COLO668 (cell line): Measurements from ENCODE around the gene NKAIN4.

Source experiments
- DNase-seq: peaks from one replicate; lab custom pipeline; 2025; ENCODE audit not compliant: unreplicated experiment; lab: John Stamatoyannopoulos, UW

NKAIN4 gene

DNA sequence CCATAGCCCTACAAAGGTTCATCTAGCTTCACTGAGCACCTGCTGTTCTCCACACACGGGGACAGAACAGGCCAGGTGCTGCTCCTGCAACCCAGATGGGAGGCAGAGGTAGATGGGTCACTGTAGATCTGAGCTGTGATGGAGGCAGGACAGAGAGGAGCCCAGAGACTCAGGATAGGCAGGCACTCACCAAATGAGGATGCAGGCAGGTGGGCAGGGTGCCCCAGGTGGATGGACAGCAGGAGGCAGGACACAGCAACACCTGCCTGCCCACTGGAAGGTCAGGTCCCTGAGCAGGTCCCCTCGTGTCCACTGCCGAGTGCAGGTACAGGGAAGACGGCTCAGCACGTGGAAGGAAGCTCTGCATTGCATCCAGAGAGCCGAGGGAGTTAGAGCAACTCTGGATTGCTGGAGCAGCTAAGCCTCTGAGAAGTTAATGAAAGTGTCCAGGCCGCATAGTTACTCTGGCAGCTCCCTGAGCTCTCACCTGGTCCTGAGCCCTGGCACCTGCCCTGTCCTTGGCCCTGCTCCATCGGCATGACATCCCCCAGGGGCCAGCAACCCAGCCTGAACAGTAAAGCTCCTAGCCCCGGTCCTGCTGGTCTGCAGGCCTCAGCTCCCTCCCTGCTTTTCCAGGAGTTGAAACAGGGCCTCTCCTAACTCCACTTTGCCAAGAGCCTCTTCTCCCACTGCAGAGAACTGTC is 33.4 kb downstream of the NKAIN4 start:
- peak; percentile 32 for DNase-seq

DNA sequence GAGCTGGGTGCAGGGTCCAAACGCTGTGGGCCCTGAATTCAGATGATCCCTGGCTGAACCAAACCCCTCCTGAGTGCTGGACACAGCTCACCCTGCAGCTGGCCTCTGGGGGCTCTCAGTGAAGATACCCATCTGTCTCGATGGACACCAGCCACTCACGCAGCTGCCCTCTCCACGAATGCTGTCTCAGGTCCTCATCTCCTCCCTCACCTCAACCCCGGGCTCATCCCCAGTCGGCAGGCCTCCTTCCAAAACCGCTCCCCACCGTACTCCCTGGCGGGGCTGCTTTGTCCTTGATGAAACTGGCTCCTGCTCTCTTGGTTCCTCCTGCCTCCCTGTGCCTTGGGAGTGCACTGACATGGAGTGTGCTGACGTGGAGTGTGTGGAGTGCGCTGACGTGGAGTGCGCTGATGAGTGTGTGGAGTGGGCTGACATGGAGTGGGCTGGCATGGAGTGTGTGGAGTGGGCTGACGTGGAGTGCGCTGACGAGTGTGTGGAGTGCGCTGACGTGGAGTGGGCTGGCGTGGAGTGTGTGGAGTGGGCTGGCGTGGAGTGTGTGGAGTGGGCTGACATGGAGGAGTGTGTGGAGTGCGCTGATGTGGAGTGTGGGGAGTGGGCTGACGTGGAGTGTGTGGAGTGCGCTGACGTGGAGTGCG is 34.3 kb downstream of the NKAIN4 start:
- no peak for DNase-seq

DNA sequence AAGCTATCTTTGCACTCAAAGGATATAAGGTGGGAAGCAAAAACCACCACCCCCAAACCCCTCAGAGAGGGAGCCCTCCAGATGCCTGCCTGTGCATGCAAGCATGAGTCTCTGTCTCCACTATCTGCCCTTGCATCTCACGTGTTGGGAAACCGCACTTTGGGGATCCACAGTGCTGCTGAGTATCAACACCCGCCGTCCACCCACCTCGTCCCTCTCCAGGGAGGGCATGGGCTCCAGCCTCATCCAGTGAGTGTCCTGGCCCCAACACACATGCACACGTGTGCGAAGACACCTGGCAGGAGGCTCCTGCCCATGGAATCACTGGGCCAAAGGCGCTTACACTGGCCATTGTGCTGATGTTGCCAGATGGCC is 34.8 kb downstream of the NKAIN4 start:
- no peak for DNase-seq

DNA sequence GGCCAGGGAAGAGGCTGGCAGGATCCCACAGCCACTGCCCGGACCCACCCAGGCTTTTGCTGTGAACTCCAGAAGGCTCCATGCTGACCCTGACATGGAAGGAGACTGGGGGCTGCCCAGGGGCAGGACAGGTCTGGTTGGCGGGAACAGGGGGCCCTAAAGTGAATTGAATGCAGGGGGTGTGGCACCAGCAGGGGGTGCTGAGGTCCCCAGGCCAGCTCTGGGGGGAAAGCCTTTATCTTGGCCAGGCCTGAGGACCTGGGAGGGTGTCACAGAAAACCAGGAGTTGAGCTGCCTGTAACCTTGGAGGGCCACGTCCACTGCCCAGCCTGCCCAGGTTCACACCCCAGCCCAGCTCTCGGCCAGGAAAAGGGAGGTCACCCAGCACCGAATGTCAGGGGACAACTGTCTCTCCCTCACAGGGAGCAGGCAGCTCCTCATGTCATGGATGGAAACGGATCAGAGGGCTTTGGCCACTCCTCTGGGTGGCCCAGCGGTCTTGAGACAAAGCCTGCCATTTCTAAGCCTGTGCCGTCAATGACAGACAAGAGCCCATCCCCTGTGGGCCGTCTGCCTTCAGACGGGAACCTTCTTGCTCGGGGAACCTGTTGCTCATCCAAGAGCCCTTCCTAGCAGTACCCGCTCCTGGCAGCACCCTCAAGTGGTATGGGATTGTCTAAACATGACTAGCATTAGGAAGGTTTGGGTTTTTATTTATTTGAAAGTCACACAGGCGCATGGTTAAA is 35.4 kb downstream of the NKAIN4 start:
- DNase-seq: no peak

DNA sequence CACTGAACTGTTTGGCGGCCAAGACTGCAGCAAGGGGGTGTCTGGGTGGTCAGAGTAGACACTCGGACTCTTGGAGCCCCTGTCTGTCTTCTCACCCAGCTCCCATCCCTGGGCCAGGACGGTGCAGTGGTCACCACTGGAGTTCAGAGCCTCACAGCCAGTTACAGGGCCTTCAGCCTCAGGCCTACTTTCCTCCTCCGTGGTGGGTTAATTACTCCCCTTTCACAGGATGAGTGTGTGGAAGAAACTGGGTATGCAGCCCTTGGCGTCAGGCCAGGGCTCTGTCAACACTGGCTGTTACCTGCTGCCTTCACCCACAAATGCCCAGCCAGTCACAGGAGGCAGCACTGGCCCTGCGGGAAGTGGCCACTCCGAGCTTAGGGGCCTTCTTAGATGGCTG is 36.6 kb downstream of the NKAIN4 start:
- DNase-seq: peak; percentile 82

DNA sequence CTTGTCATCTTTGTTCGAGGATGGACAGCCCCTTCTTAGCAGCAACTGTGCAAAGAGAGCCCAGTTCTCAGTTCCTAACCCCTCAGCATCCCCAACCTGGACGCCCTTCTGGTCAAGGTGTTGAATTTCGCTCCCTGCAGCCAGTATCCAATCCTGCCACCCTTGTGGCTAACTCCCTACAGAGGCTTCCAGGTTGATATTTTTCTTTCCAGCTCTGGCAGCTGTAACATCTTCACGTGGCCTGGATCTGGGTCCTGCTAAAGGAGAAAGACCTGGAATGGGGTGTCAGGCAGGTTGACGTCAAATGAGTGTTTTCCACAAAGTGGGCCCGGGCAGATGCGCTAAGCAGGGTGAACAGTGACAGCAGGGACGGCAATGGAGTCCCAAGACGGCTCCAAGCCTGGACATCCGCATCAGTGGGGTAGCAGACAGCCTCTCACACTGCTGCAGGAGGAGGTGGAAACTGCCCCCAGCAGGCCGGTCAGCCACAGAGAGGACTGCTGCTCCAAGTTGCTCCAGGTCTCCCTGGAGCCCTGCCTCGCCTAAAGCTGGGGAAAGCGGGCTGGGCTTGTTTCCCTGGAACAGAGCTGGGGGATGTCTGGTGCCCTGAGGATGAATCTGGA is 37.3 kb downstream of the NKAIN4 start:
- peak; percentile 50 for DNase-seq

DNA sequence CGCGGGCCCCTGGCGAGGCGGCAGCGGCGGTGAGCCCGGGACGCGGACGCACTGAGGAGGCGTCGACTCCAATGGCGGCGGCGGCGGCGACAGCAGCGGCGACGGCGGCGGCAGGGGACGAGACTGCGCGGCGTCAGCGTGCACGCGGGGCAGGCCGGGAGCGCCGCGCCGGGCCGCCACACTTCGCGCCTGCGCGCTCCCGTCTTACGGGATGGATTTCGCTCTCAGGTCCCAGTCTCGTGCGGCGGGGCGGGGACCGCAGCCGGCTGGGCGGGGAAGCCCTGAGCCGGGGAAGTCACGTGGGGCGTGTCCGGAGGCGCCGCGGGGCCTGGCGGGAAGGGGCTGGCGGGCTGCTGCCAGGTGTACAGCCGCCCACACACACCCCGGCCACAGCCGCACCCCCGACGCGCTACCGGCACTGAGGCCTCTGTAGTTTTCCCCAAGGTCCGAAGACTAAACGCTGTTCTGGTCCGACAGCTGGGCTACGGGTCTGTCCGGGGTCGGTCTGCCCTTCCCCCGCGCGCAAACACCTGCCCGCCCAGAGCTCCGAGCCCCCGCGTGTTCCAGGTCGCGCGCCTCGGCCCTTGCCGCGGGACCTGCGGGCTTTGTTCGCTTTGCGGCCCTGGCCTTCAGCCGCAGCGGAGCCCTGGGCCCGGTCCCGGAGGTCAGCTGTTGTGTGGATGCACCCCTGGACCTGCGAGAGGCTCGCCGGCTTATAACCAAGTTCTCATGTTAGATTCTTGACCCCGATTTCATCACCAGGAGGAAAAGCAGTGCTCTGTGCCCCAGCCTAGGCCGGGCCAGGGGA is 38.0 kb downstream of the NKAIN4 start, which contains the start of gene YTHDF1:
Gene YTHDF1 (minus strand): TSS at position 91 of the 808 bp plus-strand sequence. CDS start 239 bp downstream, outside the sequence.
- peak; percentile 99 for DNase-seq

DNA sequence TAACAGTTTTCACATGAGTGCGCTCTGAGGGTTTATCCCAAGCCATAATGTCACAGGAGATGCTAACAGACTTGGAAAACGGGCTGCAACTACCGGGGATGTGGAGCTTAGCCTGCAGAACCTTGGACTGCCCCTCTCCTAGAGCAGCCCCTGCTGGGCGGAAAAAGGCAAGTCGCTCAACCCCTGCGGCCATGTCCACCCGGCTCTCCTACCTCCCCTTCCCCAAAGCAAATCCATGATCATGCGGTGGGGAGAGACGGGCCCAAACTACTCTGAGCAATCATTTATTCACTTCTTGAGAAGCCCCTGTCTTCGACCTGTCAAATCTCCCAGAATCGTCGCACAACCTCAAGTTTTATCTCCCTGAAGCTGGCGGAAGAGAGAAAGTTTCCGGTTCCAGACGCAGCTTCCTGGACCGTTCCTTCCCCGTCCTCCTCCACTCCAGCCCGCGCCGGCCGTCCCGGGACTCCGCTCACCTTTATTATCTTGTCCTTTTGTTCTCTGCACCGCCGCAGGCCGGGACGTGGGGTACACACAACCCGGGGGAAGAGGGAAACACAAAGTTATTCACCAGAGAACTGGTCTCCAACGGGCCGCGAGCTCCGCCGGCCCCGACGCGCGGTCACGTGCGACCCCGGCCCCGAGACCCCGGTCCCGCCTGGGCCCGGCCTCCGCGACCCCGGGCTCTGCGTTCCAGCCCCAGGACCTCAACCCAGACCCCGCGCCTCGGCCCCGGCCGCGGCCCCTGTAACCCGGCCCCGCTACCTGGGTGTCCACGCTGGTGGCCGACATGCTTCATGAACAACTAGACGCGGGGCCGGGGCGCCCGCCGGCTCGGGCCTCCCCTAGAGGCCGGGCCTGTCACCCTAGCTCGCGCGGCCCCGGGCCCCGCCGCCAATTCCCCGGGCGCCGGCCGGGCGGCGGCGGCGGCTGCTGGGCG is 38.9 kb downstream of the NKAIN4 start:
- DNase-seq: peak; percentile 56

DNA sequence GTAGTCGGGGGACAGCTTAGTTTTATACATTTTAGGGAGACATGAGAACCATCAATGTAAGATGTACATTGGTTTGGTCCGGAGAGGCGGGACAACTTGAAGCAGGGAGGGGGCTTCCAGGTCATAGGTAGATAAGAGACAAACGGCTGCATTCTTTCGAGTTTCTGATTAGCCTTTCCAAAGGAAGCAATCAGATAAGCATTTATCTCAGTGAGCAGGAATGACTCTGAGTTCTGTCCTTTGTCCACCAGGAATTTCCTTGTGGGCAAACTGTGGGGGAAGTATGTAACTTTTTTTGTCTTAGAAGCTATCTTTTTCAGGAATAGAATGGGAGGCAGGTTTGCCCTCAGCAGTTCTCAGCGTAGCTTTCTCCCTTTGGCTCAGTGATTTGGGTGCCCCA is 39.7 kb downstream of the NKAIN4 start:
- DNase-seq: no peak

DNA sequence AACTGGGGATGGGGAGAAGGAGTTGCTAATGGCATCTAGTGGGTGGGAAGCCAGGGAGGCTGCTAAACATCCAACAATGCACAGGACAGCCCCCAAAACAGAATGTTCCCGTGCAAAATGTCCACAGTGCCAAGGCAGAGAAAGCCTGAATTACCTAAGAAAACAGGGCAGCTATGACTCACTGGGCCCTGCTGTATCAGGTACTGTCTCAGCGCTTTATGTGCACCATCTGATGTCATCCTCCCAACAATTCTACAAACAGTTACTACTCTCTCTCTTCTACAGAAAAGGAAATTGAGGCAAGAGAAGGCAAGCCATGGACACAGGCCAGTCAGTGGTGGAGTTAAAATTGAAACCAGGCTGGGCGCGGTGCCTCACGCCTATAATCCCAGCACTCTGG is 41.5 kb downstream of the NKAIN4 start:
- no peak for DNase-seq

DNA sequence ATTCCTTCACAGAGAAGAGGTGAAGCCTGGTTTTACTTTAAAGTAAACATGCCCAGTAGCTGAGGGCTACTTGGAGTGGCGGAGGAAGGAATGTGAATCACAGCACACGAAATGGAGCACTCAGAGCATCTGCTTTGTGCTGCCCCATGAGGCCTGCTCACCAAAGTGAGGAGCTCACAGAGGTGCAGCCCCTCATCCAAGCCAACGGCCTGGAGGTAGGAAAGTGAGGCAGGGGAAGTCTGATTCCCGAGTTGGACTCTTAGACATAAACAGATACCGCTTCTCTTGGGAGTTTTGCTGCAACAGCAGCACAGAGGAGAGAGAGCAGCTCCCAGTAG is 41.9 kb downstream of the NKAIN4 start:
- DNase-seq: no peak

DNA sequence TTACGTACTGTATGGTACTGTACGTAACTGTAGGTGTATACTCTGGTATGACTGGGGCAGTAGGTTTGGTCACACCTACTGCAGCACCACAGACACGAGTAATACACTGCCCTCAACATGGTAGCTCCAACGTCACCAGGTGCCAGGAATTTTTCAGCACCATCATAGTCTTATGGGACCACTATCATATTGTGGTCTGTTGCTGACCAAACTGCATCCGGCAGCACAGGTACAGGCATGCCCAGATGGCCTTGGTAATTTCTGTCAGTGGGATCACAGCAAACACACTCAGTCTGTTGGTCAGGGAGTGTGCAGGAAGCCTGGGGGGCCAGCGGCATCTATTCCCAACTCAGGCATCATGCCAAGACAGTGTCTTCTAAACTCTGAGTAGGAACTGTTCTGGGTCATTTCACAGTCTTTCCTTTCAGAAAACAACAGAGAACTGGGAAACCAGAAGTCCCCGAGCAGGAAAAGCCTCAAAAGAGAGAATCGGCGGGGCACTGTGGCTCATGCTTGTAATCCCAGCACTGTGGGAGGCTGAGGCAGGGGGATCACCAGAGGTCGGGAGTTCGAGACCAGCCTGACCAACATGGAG is 44.2 kb downstream of the NKAIN4 start:
- DNase-seq: no peak

DNA sequence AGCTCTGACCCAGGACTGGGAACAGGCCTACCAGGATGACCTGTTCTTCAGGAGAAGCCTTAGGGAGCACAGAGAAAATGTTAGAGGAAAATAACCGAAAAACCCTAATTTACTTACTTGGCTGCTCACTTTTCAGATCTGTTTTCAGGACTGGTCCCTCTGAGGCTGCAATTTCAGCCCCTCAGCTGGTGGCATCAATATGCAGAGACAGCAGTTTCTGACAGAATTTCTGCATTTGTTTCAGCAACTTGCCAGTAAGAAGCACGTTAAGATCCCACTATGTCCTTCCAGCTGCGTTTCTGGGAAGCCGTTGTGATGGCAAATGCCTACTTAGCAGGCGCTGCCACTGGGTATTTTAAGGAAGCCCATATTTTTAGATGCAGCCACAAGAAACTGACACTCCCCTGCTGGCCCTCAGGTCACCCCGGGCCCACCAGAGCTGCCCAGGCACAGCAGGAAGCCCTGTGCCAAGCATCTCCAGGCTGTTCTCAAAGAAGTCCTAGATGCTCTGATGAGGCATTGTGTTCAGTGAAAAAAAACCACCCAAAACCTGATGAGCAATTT is 45.8 kb downstream of the NKAIN4 start:
- no peak for DNase-seq

DNA sequence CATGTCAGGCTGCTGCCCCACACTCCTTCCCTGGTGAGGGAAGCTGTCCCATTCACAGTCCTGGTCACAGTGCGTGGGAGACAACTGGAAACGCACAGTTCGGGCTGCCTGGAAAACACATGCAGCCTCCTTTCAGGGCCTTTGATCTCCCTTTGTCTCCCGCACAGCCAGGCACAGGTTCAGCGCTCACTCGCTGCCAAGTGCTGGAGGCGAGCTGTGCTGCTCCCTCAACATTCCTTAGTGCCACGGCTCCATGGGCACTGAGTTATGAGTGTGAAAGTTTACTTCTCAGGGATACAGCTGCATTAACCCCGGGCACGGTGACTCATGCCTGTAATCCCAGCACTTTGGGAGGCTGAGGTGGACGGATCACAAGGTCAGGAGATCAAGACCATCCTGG is 47.4 kb downstream of the NKAIN4 start:
- no peak for DNase-seq

DNA sequence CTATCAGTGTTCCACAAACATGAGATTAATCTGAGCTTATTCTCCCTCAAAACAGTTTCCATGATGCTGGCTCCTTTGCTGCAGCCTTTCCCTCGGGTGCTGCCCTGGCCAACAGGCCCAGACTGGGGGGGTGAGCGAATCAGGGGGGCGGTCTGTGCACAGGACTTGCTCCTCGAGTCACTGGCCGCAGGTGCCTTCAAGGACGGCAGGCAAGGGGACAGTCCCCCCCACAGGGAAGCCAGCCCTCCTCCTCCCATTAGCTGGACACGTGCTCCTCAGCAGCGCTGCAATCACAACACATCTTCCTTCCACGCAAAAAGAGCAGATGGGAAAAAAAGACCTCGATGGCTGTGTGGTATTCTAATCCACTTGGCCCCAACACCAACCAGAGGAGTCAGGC is 48.4 kb downstream of the NKAIN4 start:
- DNase-seq: no peak

DNA sequence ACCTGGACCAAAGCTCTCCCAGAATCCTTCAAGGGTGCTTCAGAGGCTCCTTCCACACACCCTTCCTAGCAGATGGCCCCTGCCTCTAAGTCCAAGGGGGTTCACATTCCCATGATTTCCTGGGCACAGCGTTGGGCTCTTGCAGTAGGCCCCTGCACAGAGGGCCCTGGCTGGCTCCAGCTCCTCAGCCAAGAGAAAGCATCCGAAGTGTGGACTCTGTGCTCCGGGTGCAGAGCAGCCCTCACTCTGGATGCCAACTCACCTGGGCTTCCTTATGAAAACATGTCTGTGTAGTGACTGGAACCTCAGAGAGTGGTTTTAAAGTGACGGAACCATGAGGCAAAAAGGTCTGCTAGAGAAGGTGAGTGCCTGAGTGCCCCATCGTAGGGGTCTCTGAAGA is 49.9 kb downstream of the NKAIN4 start:
- no peak for DNase-seq

DNA sequence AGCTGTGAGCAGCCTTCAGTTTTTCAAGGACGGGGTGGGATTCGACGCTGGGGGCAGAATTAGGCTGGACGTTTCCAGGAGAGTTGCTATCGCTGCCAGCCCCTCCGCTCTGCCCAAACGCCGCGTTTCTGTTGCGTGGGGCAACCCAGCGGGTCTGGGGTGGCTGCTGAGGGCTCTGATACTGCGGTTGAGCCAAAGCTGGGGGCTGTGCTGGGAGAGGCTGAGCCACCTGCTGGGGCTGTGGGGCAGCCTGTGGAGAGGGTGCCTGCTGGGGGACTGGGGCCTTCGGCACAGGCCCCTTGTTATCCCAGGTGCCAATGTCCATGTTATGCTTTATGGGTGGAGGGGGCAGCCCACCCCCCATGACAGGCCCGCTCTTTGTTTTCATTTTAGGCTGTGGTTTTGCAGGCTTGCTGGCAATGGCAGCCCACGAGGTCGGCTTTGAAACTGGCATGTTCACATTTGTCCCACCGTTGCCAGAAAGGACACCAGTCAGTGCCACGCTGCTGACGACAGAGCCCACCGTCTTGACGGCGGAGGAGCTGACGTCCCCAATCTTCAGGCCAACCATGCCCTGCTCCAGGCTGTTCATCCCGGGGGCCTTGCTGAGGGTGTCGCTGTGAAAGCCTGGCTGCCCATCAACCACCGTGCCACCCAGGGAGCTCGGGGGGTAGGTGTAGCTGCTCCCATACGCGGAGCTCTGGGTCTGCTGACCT is 51.3 kb downstream of the NKAIN4 start:
- no peak for DNase-seq

DNA sequence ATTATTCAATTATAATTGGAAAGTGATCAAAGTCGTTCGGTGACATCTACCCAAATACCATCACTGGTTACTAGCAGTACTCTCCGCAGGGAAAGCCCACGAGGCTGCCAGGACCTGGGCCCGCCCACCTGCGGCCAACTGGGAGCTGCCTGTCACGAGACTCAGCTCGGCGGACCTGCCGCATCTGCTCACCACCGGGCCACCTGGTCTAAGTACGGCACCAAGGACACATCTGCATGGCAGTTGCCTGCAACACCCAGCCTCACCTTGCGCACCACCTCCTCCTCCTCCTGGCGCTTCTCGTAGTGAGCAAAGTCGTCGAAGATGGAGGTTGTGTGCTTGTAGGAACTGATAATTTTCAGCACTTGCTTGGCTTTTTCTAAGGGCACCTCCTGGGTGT is 52.2 kb downstream of the NKAIN4 start:
- DNase-seq: no peak

DNA sequence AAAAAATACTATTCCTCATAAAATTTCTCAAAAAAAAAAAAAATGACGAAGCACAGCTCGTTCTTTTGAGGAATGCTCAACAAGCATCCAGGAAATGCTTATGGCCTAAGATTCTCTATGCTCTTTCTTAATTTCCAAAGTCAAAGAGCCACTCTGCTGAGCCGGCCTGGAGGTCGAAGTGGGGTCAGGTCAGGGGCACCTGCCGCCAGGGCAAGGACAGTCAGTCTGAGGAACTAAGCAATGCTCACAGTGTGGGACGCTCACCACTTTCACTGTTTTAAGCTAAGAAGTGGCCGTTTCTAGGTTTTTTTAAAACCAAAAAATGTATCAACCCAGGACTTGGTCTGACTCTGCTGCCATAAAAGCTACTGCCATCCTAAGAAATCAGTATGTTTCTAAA is 55.7 kb downstream of the NKAIN4 start:
- no peak for DNase-seq
